Liver (tissue), 3 donors: ENCODE measurements around the gene GATA6.

ENCODE experiments used
- CTCF ChIP-seq: fragments of 150-350 bp; IDR thresholded peaks from 2 replicates; pipeline ENCODE4 v1.5.1; 2017; ENCODE audit warnings: improper control_type of control experiment, low read depth, low read length; ENCODE audit not compliant: missing input control
- MAX ChIP-seq: IDR thresholded peaks from 2 replicates; pipeline ENCODE4 v1.6.1; 2016; ENCODE audit warnings: antibody characterized with exemption
- SP1 ChIP-seq: IDR thresholded peaks from 2 replicates; pipeline ENCODE4 v1.6.1; 2018; ENCODE audit warnings: antibody characterized with exemption, mild to moderate bottlenecking
- TAF1 ChIP-seq: conservative IDR thresholded peaks from 2 replicates; pipeline ENCODE4 v1.6.1; 2016; ENCODE audit warnings: antibody characterized with exemption, mild to moderate bottlenecking
- donor health status: healthy.
- donor health status: healthy.

GRCh38 chr18:22132763-22133162, 36.6 kb upstream of the GATA6 start:
- TF ChIP-seq TAF1 (no peak), SP1 (no peak), CTCF (no peak), MAX (no peak)
